ENCODE results near the gene LIN54. TPM values are rescaled to one million over a fixed set of nuclear protein-coding genes. Genes with fewer than 3 reads are reported as not detected.

LIN54 gene
- total and polyA plus RNA-seq, 2 of the 13 experiments (the other 11 are each of a cell fraction or from before 2014, with no cell fraction given), result 25.2 to 32.9 TPM

GRCh38 chr4:82981138-82981537, 29.5 kb downstream of the LIN54 start:
- CTCF ChIA-PET (ENCODE audit: low intra/inter-chr PET ratio, low total read pairs), result no interaction called here
- peaks cover 5 to 25% of the 10 kb centered on the region in 2 experiments for H3K36me3 ChIP-seq (replicated peaks in 1 of 2; ENCODE audit: control insufficient read depth in 1 of 2, insufficient read depth in 2 of 2, low read length in 2 of 2)
- H3K27me3 ChIP-seq (ENCODE audit: control insufficient read depth in 1 of 2, insufficient read depth in 2 of 2, low read length in 2 of 2), result no peaks in the 10 kb centered on the region
- ATAC-seq, result no peak
- intact Hi-C loops (cut with micrococcal nuclease; ENCODE audit: unreplicated experiment) (no loop called here), in situ Hi-C loops (cut with HindIII; ENCODE audit: extremely low pct_ligation_motif_present, low pct_unique_long_range_greater_than_20kb) (no loop called here)
- no peak overlapping the region for H2AFZ ChIP-seq (ENCODE audit: low read length)
- BruUV-seq (replicated peaks), result no TSS peak
- no peaks in the 10 kb centered on the region for H3K4me1 ChIP-seq (ENCODE audit: insufficient read depth, low read length)
- FAIRE-seq, result no peak
- H3K27ac ChIP-seq (ENCODE audit: extremely low read length, insufficient read depth, low read length), result no peak overlapping the region
- peaks cover 22% of the 10 kb centered on the region for H3K79me2 ChIP-seq (ENCODE audit: insufficient read depth, low read length)
- peaks cover 2% of the 10 kb centered on the region; the same call in 1 of the 2 replicates for H4K20me1 ChIP-seq (ENCODE audit: insufficient read depth, low read length)
- H3K4me2 ChIP-seq (ENCODE audit: low read depth, low read length), result no peak overlapping the region
- WGBS (ENCODE audit: low lambda C conversion rate), result 100% methylated on average over 1 of the region's 1 CpG
- TF ChIP-seq ZNF124 (CRISPR knock-in tag; IDR thresholded peaks at IDR 0.05) (no peak), MXD3 (CRISPR knock-in tag; IDR thresholded peaks at IDR 0.05) (no peak), KLF13 (CRISPR knock-in tag; IDR thresholded peaks at IDR 0.05) (no peak), ZNF274 (CRISPR knock-in tag; IDR thresholded peaks at IDR 0.05) (no peak), ZNF484 (CRISPR knock-in tag; IDR thresholded peaks at IDR 0.05; ENCODE audit: borderline replicate concordance, low read depth) (no peak), KLF15 (CRISPR knock-in tag; IDR thresholded peaks at IDR 0.05; ENCODE audit: borderline replicate concordance) (no peak)
- no peak for DNase-seq (ENCODE audit: low spot score)
- POLR2A ChIA-PET, result no interaction called here
- no peak overlapping the region for H3K9ac ChIP-seq (ENCODE audit: insufficient read depth, low read depth, low read length)
- no peaks in the 10 kb centered on the region for H3K9me3 ChIP-seq (ENCODE audit: low read length)
- no peak overlapping the region for H3K4me3 ChIP-seq (replicated peaks in 1 of 3; ENCODE audit: insufficient read depth in 1 of 3, low read depth in 2 of 3, low read length in 3 of 3)

DNA sequence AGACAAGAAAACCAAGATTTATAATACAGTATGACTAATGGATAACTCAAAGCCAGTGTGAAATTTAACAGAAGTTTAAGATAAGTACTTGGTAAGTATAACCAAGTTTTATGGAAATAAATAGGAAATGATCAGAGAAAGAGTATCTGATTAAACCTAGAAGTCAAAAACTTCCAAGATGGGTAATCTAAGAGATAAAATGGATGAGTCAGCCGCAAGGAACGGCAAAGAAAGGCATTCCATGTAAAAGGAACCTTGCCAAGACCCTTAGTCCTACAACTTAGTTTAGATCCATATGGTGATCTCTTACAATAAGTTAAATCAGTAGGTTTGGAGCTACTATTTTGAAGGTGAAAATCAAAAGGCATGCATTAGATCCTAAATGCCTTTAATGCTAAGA, 34.8 kb downstream of the LIN54 start:
- ATAC-seq, result no peak
- H4K20me1 ChIP-seq (ENCODE audit: insufficient read depth, low read length), result no peaks in the 10 kb centered on the region
- no peak overlapping the region for H3K9ac ChIP-seq (ENCODE audit: insufficient read depth, low read depth, low read length)
- no peaks in the 10 kb centered on the region for H3K4me1 ChIP-seq (ENCODE audit: insufficient read depth, low read length)
- no peak for FAIRE-seq
- no peak overlapping the region for H2AFZ ChIP-seq (ENCODE audit: low read length)
- no peak overlapping the region for H3K27ac ChIP-seq (ENCODE audit: extremely low read length, insufficient read depth, low read length)
- in situ Hi-C loops (cut with HindIII; ENCODE audit: extremely low pct_ligation_motif_present, low pct_unique_long_range_greater_than_20kb), result no loop called here
- no peaks in the 10 kb centered on the region for H3K9me3 ChIP-seq (ENCODE audit: low read length)
- no peak overlapping the region for H3K4me3 ChIP-seq (replicated peaks in 1 of 3; ENCODE audit: insufficient read depth in 1 of 3, low read depth in 2 of 3, low read length in 3 of 3)
- no peak overlapping the region for H3K4me2 ChIP-seq (ENCODE audit: low read depth, low read length)
- no peak for DNase-seq (ENCODE audit: low spot score)
- no peak for TF ChIP-seq TBP (CRISPR knock-in tag; IDR thresholded peaks at IDR 0.05)
- no peak for TF ChIP-seq ZNF264 (CRISPR knock-in tag; IDR thresholded peaks at IDR 0.05)
- TF ChIP-seq ZNF333 (CRISPR knock-in tag; IDR thresholded peaks at IDR 0.05; ENCODE audit: borderline replicate concordance), result no peak
- no peak for TF ChIP-seq MLLT10 (CRISPR knock-in tag; IDR thresholded peaks at IDR 0.05)
- TF ChIP-seq ETV6 (CRISPR knock-in tag; conservative IDR thresholded peaks at IDR 0.05), result no peak
- no peak for TF ChIP-seq ZMAT5 (CRISPR knock-in tag; IDR thresholded peaks at IDR 0.05; ENCODE audit: borderline replicate concordance, low read depth)
- no peak for TF ChIP-seq THAP7 (CRISPR knock-in tag; IDR thresholded peaks at IDR 0.05)
- ChIA-PET POLR2A (no interaction called here), CTCF (ENCODE audit: low intra/inter-chr PET ratio, low total read pairs) (no interaction called here)
- 94% methylated on average over 2 of the region's 2 CpGs for WGBS (ENCODE audit: low lambda C conversion rate)
- no peaks in the 10 kb centered on the region for H3K79me2 ChIP-seq (ENCODE audit: insufficient read depth, low read length)
- H3K36me3 ChIP-seq (replicated peaks in 1 of 2; ENCODE audit: control insufficient read depth in 1 of 2, insufficient read depth in 2 of 2, low read length in 2 of 2), result peaks cover 4 to 39% of the 10 kb centered on the region in 2 experiments
- BruUV-seq (replicated peaks), result no TSS peak
- H3K27me3 ChIP-seq (ENCODE audit: control insufficient read depth in 1 of 2, insufficient read depth in 2 of 2, low read length in 2 of 2), result no peaks in the 10 kb centered on the region
- intact Hi-C loops (cut with micrococcal nuclease; ENCODE audit: unreplicated experiment), result no loop called here
